Activated CD4-positive, alpha-beta T cell treated with anti-CD3 and anti-CD28 coated beads, Interleukin-2, amount 50 U/mL, for 1 hour (primary cell): ENCODE measurements around the gene CREBBP.

Source experiments
- DNase-seq: peaks from one replicate; pipeline ENCODE4 v3.0.0-alpha.2; 2020

Gene CREBBP

DNA sequence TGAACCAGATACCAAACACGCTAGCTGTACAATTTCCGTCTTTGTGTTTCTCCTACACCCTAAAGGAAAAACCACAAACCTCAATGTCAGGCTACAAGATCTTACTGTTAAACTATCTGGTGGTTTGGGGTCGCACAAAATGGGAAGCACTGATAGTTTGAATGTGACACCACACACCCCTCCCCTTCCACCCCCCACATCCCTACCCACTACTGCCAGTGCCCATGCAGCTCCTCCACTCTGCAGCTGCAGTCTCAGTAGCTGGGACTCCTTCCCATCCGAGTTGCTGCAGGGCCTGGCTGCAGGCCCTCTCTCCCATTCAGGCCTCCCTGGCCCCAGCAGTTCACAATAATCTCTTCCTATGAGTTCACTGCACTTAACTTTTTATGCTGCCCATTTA, 181.6 kb downstream of the CREBBP start:
- DNase-seq, result no peak

DNA sequence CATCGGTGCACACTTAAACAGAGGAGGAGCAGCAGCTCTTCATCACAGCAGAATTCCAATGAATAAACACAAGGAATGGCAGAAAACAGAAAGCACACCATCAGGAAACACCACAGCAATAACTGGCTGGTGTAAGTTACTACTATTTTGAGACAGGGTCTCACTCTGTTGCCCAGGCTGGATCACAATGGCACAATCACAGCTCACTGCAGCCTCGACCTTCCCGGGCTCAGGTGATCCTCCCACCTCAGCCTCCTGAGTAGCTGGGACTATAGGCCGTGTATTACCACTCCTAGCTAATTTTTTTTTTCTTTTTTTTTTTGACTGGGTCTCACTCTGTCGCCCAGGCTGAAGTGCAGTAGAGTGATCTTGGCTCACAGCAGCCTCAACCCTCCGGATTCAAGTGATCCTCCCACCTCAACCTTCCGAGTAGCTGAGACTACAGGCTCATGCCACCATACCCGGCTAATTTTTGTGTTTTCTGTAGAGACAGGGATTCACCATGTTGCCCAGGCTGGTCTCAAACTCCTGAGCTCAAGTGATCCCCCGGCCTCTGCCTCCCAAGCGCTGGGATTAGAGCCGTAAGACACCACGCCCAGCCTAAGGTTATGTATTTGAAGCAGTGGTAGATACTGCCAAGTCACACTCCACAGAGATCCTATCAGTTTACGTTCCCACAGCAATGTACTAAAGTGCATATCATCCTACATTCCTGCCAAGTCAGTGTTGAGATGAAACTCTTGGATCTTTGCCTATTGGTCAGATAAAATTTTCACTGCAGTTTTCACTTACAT, 183.9 kb downstream of the CREBBP start:
- no peak for DNase-seq

DNA sequence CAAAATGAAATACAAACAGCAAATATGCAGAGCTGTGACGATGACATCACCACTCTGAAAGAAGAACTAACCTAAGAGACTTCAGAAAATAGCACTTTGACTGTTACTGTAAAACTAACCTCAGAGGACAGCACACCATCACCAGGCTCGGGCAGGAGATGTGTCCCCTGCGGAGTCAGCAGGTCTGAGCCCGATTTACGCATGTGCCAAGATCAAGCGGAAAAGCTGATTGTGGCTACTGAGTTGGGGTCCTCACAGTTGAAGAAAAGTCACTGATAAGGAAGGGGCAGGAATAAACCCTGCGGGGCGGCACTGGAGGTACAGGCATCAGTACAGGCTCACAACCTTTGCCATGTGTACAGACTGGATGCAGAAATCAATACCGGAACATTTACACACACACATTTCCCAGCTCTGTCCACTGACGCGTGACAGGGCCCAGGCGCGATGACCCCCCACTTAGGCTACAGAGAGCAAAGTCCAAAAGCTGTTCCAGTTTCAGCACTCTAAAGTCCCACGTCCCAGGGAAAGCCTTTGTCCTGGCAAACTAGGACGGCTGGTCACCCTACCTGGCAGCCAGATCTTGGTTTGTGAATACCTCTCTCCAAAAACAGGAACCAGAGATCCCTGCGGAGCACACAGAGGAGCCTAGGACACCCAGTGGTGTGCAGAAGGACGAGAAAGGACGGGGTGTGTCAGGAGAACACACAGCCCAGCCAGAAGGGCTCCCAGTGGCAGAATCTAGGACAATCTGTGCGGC, 184.7 kb downstream of the CREBBP start:
- no peak for DNase-seq

DNA sequence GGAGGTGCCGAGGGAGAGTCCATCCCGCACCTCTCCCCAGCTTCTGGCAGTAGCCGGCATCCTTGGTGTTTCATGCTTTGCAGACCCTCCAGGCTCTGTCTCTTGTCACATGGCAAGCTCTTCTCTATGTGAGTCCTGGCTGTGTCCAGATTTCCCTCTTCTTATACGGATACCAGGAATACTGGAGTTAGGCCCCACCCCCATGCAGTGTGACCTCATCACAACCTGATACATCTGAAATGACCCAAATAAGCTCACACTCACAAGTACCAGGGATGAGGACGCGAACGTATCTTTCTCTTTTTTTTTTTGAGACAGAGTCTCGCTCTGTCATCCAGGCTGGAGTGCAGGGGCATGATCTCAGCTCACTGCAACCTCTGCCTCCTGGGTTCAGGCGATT, 186.5 kb downstream of the CREBBP start:
- no peak for DNase-seq

DNA sequence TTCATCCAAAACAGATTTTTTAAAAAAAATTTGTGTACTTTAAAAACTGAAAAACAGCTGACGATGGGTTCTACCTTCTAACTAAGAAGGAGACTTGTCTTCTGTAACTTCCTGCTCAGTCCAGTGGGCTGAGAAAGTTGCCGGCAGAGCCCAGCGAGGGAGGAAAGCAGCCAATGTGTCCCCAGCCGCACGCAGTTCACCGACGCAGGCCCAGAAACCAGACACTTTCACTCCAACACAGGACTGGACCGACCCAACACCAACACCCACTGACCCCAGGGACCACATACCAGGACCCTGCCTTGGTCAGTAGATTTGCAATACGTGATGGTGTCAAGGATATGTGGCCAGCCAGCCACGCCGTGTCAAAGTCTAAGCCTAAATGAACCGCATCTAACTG, 188.8 kb downstream of the CREBBP start:
- no peak for DNase-seq

DNA sequence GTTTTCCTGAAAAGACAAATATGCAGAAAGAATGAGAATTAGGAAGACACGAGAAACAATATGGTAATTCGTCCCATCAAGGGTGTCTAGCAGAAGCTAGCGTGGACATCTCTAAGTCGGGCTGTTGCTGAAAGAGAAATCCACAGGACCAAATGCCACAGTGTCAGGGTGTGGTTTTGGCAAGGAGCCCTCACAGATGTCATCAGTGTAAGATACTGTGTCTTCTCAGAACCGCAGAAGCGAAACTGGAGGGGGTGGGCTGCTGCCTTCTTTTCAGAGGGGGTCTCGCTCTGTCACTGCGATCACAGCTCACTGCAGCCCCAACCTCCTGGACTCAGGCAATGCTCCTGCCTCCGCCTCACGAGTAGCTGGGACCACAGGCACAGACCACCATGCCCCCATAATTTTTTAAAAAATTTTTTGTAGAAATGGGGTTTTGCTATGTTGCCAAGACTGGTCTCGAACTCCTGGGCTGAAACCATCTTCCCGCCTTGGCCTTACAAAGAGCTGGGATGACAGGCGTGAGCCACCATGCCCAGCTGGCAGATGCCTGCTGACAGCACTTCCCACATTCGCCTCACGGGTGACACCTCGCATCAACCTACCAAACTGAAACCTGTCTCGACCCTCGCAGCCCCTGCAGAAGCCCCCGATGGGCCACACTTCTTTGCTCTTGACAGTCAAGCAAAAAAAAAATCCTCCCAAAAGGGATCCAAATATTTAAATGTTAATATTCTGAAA, 189.4 kb downstream of the CREBBP start:
- DNase-seq, result no peak

DNA sequence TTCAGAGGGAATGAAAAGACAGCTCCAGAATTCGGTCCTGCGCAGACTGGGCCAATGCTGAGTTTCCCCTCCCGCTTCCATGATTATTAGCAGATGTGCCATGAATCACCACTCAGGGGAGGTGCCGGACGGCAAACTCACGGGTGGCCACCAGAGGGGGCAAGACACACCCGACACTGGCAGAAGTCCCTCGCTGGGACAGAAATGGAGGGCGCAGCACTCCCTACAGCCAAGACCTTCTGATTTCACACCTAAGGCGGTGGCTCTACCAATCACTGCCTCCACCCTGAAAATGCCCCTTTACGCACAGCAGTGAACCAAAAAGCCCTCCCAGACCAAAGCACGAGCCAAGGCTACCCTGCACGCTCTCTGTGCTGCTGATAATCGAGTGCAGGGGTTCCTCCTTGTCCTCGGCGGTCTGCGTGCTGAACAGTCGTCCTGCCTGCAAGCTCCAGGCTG, 190.0 kb downstream of the CREBBP start:
- peak; percentile 84 for DNase-seq

DNA sequence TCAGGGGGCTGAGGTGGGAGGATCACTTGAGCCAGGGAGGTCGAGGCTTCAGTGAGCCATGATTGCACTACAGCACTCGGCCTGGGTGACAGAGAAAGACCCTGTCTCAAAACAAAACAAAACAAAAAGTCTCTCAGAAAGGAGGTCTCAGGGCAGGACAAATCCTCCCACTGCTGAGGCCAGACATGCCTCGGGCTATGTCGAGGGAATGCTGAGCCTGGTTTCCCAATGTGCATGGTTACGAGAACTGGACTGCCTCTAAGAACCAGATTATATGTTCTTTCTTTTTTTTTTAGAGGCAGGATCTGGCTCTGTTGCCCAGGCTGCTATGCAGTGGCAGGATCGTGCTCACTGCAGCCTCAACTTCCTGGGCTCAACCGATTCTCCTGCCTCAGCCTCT, 190.8 kb downstream of the CREBBP start:
- no peak for DNase-seq

DNA sequence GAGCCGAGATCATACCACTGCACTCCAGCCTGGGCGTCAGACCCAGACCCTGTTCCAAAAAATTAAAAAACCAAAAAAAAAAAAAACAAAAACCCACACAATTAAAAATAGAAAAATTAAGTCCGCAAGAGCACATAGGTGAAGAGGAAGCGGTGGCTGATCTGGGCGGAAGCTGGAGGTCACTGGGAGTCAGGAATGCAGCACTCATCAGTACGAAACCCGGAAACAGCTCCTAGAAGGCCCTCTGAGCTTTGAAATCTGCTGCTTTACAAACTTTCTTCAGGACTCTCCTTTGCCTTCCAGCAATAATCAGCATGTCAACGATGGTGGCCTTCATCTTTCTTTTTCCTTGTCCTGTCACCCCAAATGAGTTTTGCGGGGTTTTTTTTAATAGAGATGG, 192.7 kb downstream of the CREBBP start:
- DNase-seq, result no peak

DNA sequence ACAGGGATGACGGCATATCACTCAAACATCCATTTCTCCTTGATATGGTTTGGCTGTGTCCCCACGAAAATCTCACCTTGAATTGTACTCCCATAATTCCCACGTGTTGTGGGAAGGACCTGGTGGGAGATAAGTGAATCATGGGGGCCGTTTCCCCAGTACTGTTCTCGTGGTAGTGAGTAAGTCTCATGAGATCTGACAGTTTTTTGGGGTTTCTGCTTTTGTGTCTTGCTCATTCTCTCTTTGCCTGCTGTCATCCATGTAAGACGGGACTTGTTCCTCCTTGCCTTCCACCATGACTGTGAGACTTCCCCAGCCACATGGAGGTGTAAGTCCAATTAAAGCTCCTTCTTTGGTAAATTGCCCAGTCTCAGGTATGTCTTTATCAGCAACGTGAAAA, 193.5 kb downstream of the CREBBP start:
- no peak for DNase-seq

DNA sequence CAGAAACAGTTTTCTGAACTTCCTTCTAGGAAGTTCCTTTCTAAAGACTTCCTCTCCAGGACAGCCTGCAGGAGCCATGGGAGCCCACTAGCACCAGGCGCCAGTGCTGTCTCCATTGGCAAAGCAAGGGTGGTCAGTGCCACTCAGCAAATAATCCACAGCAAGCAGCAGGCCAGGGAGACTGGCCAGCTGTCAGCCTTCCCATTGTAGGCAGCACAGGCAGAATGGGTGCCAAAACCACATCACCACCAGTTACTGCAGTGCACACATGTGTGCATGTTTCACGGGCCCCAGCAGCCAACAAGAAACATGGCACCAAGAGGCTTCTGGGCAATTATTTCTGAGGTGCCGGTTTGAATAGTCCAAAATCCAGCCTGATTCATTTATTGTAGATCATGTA, 199.3 kb downstream of the CREBBP start:
- DNase-seq, result no peak

DNA sequence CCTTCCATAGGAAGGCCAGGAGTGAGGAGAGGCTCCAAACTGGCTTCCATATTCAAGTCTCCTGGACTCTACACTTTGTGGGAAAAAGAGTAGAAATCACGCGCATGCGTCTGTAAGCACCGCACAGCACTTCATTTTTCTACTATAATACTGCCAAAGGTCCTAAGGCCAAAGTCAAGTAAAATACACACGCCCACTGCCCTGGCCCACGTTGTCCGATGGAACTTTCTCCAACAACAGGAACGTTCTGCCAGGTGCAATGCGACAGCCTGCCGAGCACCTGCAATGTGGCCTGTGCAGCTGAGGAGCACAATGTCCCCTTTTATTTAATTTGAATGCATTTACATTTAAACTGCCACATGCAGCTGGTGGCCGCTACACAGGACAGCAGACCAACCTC, 202.5 kb downstream of the CREBBP start:
- no peak for DNase-seq

DNA sequence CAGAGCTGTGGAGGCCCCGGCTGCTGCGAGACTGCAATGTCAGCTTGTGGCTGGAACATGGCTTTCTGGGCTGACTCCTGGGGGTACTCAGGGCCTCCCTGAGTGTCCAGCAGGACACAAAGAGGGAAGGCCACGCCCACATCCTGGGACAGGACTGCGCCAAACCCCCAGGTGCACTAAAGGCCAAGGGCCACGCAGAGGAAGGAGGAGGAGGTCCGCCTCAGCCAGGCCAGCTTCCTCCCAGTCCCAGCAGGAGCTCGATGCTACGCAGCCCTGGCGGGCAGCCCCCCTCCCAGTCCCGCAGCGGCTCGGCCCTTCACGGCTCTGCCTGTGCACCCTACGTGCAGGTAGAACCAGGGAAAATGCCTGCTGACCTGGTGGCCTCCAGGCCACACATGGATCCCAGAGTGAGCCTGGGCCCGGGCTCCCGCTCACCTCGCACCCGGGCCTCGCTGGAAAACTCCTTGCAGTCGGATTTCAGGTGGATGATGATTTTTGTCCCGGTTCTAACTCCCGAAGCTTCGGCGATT, 204.8 kb downstream of the CREBBP start:
- no peak for DNase-seq
